SJSA1 (cell line): ENCODE results near the gene RAP1A. TPM values are rescaled to one million over a fixed set of nuclear protein-coding genes. Genes with fewer than 3 reads are reported as not detected.

Source experiments
- DNase-seq, 2 experiments: peaks; one replicate each; pipeline ENCODE4 v3.0.0-alpha.2; 2015 to 2020; ENCODE audit warnings: low spot score in 2 of 2, low read depth in 1 of 2
- H3K27ac ChIP-seq: fragments of 250-450 bp; sonication (Bioruptor Pico); 2 replicates; pipeline ENCODE4 v1.5.1; 2020; ENCODE audit warnings: mild to moderate bottlenecking, moderate library complexity
- H3K27me3 ChIP-seq: fragments of 250-450 bp; sonication (Bioruptor Pico); replicated peaks from 2 replicates; pipeline ENCODE4 v1.5.1; 2020; ENCODE audit warnings: mild to moderate bottlenecking, moderate library complexity
- H3K36me3 ChIP-seq: fragments of 250-450 bp; sonication (Bioruptor Pico); 2 replicates; pipeline ENCODE4 v1.5.1; 2020; ENCODE audit warnings: mild to moderate bottlenecking
- H3K4me1 ChIP-seq: fragments of 250-450 bp; sonication (Bioruptor Pico); replicated peaks from 2 replicates; pipeline ENCODE4 v1.6.1; 2021; ENCODE audit warnings: mild to moderate bottlenecking
- H3K4me3 ChIP-seq: fragments of 250-450 bp; sonication (Bioruptor Pico); 2 replicates; pipeline ENCODE4 v1.5.1; 2020; ENCODE audit warnings: mild to moderate bottlenecking
- H3K9me3 ChIP-seq: fragments of 250-450 bp; sonication (Bioruptor Pico); replicated peaks from 2 replicates; pipeline ENCODE4 v1.5.1; 2020; ENCODE audit warnings: mild to moderate bottlenecking
- total RNA-seq: library from RNA; depleted of rRNA; stranded (reverse); fragments of >200 nt; shearing (Covaris generic); gene quantifications from 2 replicates; pipeline ENCODE4 v1.2.3, GENCODE V29; 2014

RAP1A gene
- total RNA-seq, 1 experiment from 2014 or later = 42.6 TPM

DNA sequence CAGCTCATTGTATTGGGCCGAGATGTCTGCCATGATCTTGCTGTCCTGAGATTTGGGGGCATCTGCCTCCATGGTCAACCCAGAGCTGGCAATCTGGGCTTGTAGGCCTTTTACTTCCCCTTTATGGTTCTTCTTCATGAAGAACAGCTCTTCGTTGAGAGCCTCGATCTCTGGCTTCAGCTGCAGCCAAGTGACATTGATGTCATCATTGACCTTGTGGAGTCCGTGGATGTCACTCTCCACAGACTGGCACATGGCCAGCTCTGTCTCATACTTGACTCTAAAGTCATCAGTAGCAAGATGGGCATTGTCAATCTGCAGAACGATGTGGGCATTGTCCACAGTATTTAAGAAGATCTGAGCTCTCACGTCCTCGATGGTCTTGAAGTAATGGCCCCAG is 29.2 kb downstream of the RAP1A start:
- H3K27ac ChIP-seq = no peak overlapping the region
- peaks cover 14% of the 10 kb centered on the region; the same call in 1 of the 2 replicates for H3K36me3 ChIP-seq
- no peak for DNase-seq

DNA sequence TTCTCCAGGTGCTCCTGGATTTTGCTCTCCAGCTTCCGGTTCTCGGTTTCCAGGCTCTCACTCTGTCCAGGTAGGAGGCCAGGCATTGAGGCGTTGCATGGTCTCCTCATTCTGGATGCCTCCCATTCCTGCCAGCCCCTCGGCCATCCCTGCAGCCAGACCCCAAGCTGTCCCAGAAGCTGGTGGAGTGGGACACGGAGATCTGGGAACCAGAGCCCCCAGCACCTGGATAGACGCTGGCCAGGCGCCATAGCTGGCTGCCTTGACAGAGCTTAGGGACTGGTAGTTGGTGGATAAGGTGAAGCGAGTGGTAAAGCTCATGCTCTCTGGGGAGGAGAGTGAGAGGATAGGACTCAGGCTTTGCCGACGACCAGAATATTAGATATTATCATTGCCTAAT is 29.6 kb downstream of the RAP1A start:
- Histone ChIP-seq H3K27me3 (no peaks in the 10 kb centered on the region), H3K4me1 (no peaks in the 10 kb centered on the region; the same call in 1 of the 2 replicates), H3K9me3 (no peaks in the 10 kb centered on the region), H3K36me3 (peaks cover 12% of the 10 kb centered on the region; the same call in 1 of the 2 replicates), H3K4me3 (no peak overlapping the region), H3K27ac (no peak overlapping the region)
- DNase-seq = no peak

More for the DNA sequence above, 29.2 kb downstream of the RAP1A start:
- Histone ChIP-seq H3K4me3 (no peak overlapping the region), H3K27me3 (no peaks in the 10 kb centered on the region), H3K4me1 (no peaks in the 10 kb centered on the region; the same call in 1 of the 2 replicates), H3K9me3 (no peaks in the 10 kb centered on the region)

DNA sequence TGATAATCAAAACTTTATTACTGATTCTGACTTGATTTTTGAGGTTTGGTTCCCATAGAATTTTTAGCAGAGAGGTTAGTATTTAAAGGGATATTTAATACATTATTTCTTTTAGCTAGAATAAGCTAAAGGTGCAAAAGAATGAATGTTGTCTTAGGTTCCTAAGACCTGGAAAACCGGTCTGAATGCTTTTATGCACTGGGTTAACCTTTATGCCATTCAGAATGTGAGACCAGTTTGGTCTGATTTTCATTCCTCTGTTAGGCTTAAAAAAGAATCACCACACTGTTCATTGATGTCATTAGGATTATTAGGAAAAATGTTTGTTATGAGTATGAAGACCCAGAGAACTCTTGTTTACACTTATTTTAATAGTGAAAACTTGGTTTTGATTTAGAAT is 30.1 kb downstream of the RAP1A start:
- H3K36me3 ChIP-seq = peaks cover 9% of the 10 kb centered on the region; the same call in 1 of the 2 replicates
- H3K27me3 ChIP-seq = no peaks in the 10 kb centered on the region
- H3K4me3 ChIP-seq = no peak overlapping the region
- no peaks in the 10 kb centered on the region for H3K9me3 ChIP-seq
- no peak overlapping the region for H3K27ac ChIP-seq
- H3K4me1 ChIP-seq = no peaks in the 10 kb centered on the region; the same call in 1 of the 2 replicates
- DNase-seq = no peak

DNA sequence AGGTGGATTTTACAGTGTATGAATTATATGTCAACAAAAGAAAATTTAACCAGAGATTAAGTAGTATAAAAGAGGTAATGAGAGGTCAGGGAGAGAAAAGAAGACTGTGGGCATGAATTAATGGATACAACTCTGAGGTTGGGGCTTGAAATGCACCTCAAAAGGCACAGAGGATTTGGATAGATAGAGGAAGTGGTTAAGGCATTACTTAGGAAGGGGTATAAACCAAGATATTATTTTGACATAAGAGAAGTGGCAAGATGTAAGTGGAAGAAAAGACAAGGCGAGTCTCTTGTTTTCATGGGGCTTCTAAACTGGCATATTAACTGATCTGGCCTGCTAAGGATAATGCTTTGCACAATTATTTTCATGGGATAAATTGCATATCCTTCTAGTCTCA is 34.1 kb downstream of the RAP1A start:
- Histone ChIP-seq H3K36me3 (peaks cover 4% of the 10 kb centered on the region; the same call in 1 of the 2 replicates), H3K9me3 (no peaks in the 10 kb centered on the region), H3K4me3 (no peak overlapping the region), H3K4me1 (no peaks in the 10 kb centered on the region), H3K27me3 (no peaks in the 10 kb centered on the region), H3K27ac (no peak overlapping the region)
- DNase-seq = no peak

DNA sequence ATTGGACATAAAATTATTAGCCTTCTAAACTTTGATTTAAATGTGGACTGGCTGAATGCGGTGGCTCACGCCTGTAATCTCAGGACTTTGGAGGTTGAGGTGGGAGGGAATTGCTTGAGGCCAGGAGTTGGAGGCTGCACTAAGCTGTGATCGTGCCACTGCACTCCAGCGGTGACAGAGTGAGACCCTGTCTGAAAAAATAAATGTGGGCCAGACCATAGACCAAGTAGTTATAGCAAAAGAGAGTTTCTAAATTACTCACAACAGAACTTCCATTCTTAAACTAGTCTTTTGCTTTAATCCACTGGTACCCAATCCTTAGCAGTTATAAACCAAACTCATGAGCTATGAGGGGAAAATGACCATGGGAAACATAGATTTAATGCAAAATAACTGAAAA is 35.2 kb downstream of the RAP1A start:
- no peak for DNase-seq
- Histone ChIP-seq H3K4me1 (no peaks in the 10 kb centered on the region), H3K27me3 (no peaks in the 10 kb centered on the region), H3K27ac (no peak overlapping the region), H3K36me3 (0 out of 2 replicates have a peak, but pooled peaks cover 3% of the 10 kb centered on the region), H3K4me3 (no peak overlapping the region), H3K9me3 (no peaks in the 10 kb centered on the region)

DNA sequence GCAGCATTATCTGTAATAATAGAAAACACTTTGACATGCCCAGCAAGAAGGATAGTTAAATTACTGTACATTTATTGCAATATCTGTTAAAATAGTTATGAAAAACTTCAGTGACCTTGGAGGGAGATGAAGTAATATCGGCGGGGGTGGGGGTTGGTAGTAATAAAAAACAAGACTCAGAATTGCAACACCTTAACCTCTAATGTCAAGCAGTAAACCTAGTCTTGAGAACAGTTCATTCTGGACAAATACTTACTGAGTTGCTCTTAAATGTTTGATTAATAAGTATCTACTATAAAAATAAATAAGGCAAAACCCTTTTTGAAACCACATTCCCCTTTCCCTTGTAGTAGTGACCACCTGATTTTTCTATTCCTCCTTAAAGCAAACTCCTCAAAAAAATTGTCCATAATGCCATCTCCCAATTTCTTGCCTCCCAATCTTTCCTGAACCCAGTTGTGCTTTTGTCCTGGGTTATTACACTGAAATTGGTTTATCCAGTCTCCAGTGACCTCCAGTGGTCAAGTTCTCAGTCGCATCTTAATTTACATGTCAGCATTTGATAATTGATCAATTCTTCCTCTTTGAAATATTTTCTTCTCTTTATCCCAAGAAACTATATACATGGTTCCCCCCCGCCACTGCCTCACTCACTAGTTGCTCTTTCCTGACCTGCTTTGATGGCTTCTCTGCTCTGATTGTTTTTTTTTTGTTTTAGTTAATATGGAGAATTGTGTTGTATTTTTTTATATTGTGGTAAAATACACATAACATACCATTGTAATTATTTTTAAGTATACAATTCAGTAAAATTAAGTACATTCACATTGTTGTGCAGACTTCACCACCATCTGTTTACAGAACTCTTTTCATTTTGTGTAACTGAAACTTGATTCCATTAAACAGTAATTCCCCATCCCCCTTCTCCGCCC is 36.8 kb downstream of the RAP1A start:
- H3K4me3 ChIP-seq = no peak overlapping the region
- H3K36me3 ChIP-seq = 0 out of 2 replicates have a peak, but pooled peaks cover 3% of the 10 kb centered on the region
- H3K4me1 ChIP-seq = no peaks in the 10 kb centered on the region
- no peaks in the 10 kb centered on the region for H3K9me3 ChIP-seq
- peak in 1 of 2 experiments; percentile 35 for DNase-seq
- H3K27ac ChIP-seq = no peak overlapping the region
- H3K27me3 ChIP-seq = no peaks in the 10 kb centered on the region

DNA sequence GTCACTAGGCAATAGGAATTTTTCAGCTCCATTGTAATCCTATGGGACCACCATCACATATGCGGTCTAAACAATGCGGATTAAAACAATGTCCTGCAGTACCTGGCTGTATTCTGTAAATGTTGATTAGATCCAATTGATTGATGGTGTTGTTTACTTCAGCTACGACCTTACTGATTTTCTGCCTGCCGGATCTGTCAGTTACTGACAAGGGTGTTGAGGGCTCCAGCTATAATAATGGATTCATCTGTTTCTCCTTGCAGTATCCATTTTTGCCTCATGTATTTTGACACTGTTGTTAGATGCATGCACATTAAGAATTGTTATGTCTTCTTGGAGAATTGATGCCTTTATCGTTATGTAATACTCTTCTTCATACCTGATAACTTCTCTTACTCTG is 39.0 kb downstream of the RAP1A start:
- H3K4me3 ChIP-seq = no peak overlapping the region
- H3K9me3 ChIP-seq = no peaks in the 10 kb centered on the region
- DNase-seq = no peak
- H3K36me3 ChIP-seq = no peaks in the 10 kb centered on the region
- no peak overlapping the region for H3K27ac ChIP-seq
- H3K27me3 ChIP-seq = no peaks in the 10 kb centered on the region
- no peaks in the 10 kb centered on the region for H3K4me1 ChIP-seq

DNA sequence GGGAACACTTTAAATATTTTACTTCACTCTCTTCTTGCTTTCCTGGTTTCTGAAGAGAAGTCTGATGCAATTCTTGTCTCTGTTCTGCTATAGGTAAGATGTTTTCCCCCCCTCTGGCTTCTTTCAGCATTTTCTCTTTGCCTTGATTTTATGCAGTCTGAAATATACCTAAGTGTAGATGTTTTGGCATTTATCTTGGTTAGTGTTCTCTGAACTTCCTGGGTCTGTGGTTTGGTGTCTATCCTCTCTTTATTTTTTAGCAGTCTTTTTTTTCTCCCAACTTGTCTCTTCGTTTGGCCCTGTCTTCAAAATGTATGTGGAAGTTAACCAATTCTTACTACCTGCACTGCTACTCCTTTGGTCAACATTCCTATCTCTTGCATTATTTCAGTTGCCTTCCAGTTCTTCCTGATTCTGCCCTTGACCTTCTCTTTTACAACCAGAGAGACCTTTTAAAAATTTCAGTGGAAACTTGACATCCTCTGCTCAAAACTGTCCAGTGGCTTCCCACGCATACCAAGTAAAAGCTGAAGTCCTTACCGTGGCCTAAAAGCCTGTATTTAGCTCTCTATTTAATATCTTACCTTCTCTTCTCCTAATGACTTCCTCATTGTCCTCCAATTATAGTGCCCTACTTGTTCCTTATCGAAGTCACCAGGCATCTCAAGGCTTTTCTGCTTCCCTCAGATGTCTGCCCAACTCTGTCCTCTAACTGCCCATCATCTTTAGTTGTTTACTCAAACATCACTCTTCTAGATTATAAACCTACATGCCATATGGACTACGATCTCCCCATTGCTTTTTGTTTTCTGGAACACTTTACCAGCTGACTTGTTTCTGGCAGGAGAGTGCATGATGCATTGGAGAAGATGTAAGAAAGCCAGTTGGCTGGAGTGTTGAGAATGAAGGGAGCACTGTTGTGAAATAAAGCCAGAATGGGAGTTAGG is 40.9 kb downstream of the RAP1A start:
- no peak overlapping the region for H3K4me3 ChIP-seq
- no peak for DNase-seq
- H3K4me1 ChIP-seq = no peaks in the 10 kb centered on the region
- no peaks in the 10 kb centered on the region for H3K9me3 ChIP-seq
- no peak overlapping the region for H3K27ac ChIP-seq
- no peaks in the 10 kb centered on the region for H3K27me3 ChIP-seq
- H3K36me3 ChIP-seq = no peaks in the 10 kb centered on the region

DNA sequence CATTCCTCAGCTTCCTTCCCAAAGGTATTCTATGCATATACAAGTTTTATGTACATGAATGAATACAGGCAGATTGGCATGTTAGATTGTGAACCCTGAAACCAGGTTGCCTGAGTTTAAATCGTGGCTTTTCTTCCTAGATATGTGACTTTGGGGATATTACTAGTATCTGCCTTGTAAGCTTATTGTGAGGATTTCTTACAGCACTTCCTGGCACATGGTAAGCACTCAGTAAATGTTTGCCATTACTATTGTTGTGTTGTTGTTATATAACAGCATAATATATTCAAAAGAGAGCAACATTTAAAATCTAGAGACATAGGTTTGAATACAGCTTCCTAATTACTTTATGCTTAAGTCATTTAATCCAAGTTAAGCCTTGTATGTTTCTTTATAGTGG is 45.1 kb downstream of the RAP1A start:
- peaks cover 5% of the 10 kb centered on the region for H3K4me1 ChIP-seq
- no peaks in the 10 kb centered on the region; the same call in 1 of the 2 replicates for H3K36me3 ChIP-seq
- H3K9me3 ChIP-seq = no peaks in the 10 kb centered on the region
- DNase-seq = no peak
- H3K4me3 ChIP-seq = no peak overlapping the region
- no peaks in the 10 kb centered on the region for H3K27me3 ChIP-seq
- H3K27ac ChIP-seq = no peak overlapping the region

DNA sequence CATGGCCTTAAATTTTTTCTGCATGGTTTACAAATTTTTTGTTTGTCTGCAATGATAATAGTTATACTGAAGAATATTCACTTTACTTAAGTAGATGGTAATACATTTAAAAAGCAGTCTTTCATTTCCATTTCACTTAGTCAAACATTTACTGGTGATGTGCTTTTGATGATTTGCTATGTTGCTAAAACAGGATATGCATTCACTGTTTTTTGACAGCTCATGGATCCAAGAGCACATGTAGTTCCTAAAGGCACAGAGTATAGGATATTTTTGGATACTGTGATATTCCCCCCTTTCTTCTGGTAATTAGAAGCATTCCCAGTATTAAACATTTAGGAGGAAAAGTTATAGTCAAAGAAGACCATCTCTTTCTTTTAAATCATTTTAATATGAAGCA is 45.9 kb downstream of the RAP1A start:
- Histone ChIP-seq H3K27ac (no peak overlapping the region), H3K27me3 (no peaks in the 10 kb centered on the region), H3K9me3 (no peaks in the 10 kb centered on the region), H3K4me3 (no peak overlapping the region), H3K36me3 (no peaks in the 10 kb centered on the region; the same call in 1 of the 2 replicates), H3K4me1 (peaks cover 5% of the 10 kb centered on the region)
- no peak for DNase-seq

DNA sequence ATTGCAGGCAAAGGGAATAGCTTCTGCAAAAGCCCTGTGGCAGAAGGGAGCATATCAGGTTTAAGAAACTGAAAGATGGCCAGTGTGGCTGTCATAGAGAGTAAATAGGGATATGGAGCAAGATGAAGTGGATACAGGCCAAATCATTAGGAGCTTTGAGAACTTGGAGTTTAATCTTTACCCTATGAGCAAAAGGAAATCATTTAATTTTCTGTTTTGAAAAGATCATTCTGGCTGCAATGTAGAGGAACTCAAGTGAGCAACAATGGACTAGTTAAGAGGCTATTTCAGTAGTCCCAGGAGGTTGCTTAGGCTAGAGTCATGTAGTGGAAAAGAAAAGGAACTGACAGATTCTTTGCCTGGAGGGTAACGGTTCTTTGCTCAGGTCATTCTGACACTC is 47.2 kb downstream of the RAP1A start:
- Histone ChIP-seq H3K36me3 (no peaks in the 10 kb centered on the region; the same call in 1 of the 2 replicates), H3K4me1 (peaks cover 5% of the 10 kb centered on the region), H3K27me3 (no peaks in the 10 kb centered on the region), H3K4me3 (no peak overlapping the region), H3K27ac (no peak overlapping the region), H3K9me3 (no peaks in the 10 kb centered on the region)
- no peak for DNase-seq

DNA sequence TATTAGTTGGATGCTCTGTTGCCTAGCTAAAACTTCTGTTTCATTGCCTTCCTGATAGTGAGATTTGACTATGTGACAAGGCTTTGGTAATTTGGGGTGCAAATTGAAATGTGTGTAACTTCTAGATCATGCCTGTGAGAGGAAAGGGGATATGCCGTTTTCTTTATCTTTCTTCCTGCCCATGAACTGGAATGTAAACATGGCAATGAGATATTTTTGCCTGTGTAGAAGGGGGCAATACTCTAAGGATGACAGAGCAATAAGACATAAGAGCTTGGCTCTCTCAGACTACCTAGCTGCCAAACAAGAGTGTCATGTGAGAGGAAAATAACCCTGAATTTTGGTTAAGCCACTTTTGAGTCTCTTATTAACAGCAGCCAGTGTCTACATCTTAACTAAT is 49.7 kb downstream of the RAP1A start:
- Histone ChIP-seq H3K4me1 (peaks cover 5% of the 10 kb centered on the region), H3K27me3 (no peaks in the 10 kb centered on the region), H3K4me3 (no peak overlapping the region), H3K36me3 (no peaks in the 10 kb centered on the region; the same call in 1 of the 2 replicates), H3K9me3 (no peaks in the 10 kb centered on the region), H3K27ac (no peak overlapping the region)
- no peak for DNase-seq

DNA sequence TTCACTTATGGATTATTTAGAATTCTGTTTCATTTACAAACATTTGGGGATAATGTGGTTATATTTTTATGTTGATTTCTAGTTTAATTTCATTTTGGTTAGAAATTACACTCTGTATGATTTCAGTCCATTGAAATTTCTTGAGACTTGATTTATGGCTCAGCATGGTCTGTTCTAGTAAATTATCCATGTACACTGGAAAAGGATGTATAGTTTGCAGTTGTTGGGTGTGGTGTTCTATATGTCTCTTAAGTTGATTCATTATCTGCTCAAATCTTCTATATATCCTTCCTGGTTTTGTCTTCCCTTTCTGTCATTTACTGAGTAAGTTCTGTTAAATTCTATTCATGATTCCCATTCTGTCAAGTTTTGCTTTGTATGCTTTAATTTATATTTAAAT is 52.3 kb downstream of the RAP1A start:
- no peak overlapping the region for H3K4me3 ChIP-seq
- H3K36me3 ChIP-seq = peaks cover 8% of the 10 kb centered on the region
- no peaks in the 10 kb centered on the region for H3K27me3 ChIP-seq
- H3K27ac ChIP-seq = no peak overlapping the region
- no peaks in the 10 kb centered on the region; the same call in 1 of the 2 replicates for H3K9me3 ChIP-seq
- no peak for DNase-seq
- H3K4me1 ChIP-seq = peaks cover 5% of the 10 kb centered on the region
